ENCODE measurements around the gene ANKRD55.
"Not testable (repeated sequence)": the region's sequence is repeated elsewhere in the genome, so short reads cannot be mapped to it uniquely, and the experiment has no call there.

Gene ANKRD55

DNA sequence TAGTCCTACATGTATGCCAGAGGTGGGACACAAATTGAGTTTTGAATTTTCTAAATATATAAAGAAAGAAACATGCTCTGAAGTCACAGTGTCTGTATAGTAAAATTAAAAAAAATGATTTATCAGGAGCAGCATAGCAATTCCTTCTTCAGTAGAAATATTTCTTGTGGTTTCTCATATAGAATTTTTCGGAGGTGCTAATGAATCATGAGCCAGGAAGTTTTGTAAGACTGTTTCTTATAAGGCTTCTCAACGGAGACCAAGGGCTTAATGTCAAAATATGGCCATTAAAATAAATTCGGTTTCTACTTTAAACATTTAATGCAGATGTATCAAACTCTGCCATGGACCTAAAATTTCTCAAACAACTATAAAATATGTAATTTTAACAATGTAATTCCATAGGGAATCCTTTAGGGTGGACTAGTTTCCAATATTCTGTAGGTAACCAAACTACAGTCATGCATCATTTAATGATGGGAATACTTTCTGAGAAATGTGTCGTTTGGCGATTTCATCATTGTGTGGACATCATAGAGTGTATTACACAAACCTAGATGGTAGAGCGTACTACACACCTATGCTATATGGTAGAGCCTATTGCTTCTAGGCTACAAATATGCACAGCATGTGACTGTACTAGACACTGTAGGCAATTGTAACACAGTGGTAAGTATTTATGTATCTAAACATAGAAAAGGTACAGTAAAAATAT lies 66.3 kb downstream of the ANKRD55 start:
- DNase-seq, result no peak

- DNase-seq, result no peak
These were observed 68.8 kb downstream of the ANKRD55 start for GRCh38 chr5:56164376-56164775.

- DNase-seq, result no peak
These were observed 71.2 kb downstream of the ANKRD55 start for GRCh38 chr5:56161927-56162326.

- DNase-seq, result no peak
These were observed 71.7 kb downstream of the ANKRD55 start for GRCh38 chr5:56161439-56161823.

GRCh38 chr5:56160723-56161438 lies 72.2 kb downstream of the ANKRD55 start:
- DNase-seq, result no peak

GRCh38 chr5:56159521-56159947 lies 73.6 kb downstream of the ANKRD55 start:
- DNase-seq, result no peak

GRCh38 chr5:56158331-56158960 lies 74.7 kb downstream of the ANKRD55 start:
- DNase-seq, result no peak

DNA sequence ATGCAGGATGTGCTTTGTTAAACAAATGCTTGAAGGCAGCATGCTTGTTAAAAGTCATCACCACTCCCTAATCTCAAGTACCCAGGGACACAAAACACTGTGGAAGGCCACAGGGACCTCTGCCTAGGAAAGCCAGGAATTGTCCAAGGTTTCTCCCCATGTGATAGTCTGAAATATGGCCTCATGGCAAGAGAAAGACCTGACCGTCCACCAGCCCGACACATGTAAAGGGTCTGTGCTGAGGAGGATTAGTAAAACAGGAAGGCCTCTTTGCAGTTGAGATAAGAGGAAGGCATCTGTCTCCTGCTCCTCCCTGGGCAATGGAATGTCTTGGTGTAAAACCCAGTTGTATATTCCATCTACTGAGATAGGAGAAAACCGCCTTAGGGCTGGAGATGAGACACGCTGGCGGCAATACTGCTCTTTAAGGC lies 75.9 kb downstream of the ANKRD55 start:
- not testable (repeated sequence) for DNase-seq

- DNase-seq, result not testable (repeated sequence)
These were observed 76.4 kb downstream of the ANKRD55 start for GRCh38 chr5:56156585-56157190.

DNA sequence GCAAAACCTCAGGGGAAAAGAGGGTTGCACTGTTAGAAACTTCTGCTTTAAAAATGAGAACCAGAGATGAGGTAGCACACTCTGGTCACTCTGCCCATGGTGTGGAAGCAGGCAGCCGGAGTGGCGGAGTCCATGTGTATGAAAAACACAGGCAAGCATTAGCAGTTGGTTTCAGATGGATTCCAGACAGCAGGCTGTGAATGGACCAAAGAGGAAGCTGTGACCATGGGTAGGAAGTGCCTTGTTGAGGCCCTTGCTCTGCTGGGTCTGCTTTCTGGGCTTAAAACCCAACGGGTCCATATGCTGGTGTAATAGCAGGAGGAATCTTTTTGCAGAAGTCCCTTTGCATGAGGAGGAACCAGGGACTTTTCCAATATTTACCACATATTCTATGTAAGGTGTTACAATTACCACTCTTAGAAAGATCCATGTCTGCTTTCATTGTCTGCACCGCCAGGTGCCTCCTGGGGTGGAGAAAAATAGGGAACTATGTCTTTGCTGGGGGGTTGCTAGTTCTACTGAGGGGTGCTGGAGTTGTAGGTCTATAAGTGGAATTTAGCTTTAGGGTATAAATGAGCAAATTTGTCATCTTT lies 77.0 kb downstream of the ANKRD55 start:
- no peak for DNase-seq

DNA sequence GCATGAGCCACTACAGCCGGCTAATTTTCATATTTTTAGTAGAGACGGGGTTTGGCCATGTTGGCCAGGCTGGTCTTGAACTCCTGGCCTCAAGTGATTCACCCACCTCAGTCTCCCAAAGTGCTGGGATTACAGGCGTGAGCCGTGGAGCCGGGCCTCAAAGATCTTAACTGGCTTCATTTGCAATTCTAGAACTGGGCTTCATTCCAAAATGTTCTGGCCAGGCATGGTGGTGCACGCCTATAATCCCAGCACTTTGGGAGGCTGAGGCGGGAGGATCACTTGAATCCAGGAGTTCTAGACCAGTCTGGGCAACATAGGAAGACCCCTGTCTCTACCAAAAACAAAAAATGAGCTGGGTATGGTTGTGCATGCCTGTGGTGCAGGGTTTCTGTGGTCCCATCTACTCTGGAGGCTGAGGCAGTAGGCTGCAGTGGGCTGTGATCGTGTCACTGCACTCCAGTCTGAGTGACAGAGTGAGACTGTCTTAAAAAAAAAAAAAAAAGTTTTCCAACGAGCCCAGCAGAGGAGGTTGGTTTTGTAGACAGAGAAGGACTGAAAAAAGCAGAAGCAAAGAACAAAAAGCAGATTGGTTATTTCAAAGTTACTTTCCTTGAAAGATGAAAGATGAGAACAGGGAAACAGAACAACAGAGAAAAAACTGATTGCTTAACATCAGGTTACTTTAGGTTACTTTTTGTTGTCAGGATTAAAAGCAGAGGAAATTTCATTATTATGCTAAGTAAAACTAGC lies 78.2 kb downstream of the ANKRD55 start:
- no peak for DNase-seq

- DNase-seq, result no peak
These were observed 80.7 kb downstream of the ANKRD55 start for GRCh38 chr5:56152437-56152836.

DNA sequence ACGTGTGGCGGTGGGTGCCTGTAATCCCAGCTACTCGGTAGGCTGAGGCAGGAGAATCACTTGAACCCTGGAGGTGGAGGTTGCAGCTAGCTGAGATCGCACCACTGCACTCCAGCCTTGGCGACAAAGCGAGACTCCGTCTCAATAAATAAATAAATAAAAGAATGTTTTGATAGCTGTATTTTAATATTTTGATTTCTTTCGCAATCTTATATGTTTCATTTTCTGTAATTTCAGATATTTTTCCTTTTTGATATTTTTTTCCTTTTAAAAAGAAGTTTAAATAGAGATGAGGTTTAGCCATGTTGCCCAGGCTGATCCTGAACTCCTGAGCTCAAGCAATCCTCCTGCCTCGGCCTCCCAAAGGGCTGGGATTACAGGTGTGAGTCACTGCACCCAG lies 82.4 kb downstream of the ANKRD55 start:
- not testable (repeated sequence) for DNase-seq

DNA sequence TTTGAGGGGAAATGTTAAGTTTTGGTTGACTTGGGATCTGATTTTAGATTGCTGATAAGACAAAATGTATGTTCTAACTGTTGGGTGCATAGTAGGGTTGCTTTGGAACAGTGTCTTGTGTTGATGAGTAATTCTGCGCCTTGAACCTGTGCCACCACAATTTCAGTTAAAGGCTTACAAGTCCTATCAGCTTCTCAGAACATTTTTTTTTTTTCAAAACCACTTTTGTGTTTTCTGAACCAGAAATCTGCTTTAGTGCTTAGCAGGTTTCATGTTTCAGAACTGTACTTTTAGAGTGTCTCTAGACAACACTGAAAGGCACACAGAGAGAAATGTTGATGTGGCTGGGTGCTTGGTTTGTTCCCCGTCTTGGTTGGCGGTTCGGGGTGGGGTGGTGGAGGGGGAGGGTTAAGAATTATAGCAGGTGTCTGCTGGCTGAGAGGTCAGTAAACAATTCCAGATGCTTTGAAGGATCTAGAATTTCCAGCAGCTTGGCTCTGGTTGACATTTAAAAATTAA lies 84.6 kb downstream of the ANKRD55 start:
- no peak for DNase-seq

DNA sequence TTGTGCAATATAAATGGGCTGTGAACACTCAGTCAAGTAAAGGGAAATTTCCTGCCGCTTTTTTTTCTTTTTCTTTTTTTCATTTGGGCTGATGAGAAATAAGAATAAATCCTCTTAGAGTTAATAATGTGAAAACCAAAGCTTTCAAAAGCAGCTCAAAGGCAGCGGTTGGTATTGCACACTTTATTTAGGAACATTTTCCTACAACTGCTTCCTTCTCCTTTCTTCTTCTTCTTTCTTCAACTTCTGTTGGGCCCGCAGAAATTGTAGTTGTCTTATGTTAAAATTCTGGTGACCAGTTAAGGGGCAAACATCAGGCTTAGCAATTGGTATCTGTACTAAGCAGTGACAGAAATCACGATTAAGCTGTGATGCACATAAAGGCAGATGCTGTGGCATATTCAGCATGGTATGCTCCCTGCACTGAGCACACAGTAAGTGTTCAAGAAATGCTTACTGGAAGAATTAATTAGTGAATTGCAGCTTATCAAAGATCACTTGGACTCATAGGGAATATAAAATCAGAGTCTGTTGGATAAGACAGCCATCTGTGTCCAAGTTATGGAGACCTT lies 85.4 kb downstream of the ANKRD55 start:
- no peak for DNase-seq

GRCh38 chr5:56147106-56147505 lies 86.0 kb downstream of the ANKRD55 start:
- DNase-seq, result no peak

DNA sequence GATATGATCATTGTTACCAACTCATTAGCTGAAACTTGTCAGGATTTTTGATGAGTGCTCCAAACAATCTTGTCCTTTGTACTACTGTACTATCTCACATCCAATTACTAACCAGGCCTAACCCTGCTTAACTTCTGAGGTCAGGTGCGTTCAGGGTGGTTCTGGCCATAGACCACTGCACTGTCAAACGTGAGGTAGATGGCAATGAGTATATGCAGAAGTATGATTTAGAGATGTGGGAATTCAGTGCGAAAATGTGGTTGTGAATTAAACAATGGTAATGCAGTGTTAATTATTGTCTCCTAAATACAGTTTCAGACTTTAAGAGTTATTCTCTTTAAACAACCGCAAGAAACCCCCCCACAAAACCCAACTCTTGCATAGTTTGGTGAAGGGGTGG lies 86.5 kb downstream of the ANKRD55 start:
- DNase-seq, result no peak

DNA sequence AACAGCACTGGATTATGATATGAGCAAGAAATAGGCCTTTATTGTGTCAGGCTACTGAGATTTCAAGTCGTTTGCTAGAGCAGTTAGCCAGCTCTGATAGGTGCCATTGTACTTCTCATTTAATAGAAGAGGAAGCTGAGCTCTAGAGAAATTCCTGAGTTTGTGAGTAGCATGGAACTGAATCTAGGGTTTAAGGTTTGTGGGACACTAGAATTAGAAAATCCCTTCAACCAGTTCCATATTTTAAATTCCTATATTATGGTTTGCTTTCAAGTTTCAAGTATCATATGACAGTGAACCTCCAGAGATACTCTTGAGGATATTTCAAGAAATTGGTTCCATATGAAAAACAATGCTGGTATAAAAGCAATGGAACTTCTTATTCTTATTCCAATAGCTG lies 87.6 kb downstream of the ANKRD55 start:
- DNase-seq, result no peak

GRCh38 chr5:56145106-56145505 lies 88.0 kb downstream of the ANKRD55 start:
- no peak for DNase-seq

GRCh38 chr5:56144211-56144610 lies 88.9 kb downstream of the ANKRD55 start:
- no peak for DNase-seq

DNA sequence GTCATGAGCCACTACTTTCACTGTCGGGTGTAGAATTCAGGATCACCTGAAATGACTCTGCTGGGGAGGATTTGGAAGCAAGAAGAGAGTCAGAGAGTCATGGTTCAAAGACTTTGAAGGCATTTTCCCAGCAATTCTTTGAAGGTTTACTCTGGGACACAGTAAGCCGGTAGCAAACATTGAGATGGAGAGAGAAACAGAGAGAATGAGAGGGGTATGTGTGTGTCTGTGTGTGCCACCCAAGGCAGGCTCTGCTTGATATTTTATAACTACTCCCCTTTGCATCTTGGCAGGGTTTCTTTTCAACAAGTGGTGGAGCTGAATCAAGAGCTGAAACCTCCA lies 89.8 kb downstream of the ANKRD55 start:
- no peak for DNase-seq

All from activated CD4-positive, alpha-beta T cell treated with anti-CD3 and anti-CD28 coated beads, Interleukin-2, amount 50 U/mL, for 4 hours (primary cell).